ENCODE results near the gene CHSY3.

Gene CHSY3

GRCh38 chr5:130096483-130096882, 192.2 kb downstream of the CHSY3 start:
- no peak for DNase-seq (ENCODE audit: low read depth, low spot score)

- no peak for DNase-seq (ENCODE audit: low read depth, low spot score)
Measured at GRCh38 chr5:130099008-130099407, 194.7 kb downstream of the CHSY3 start.

GRCh38 chr5:130102375-130102774, 198.1 kb downstream of the CHSY3 start:
- DNase-seq (ENCODE audit: low read depth, low spot score), result no peak

- no peak for DNase-seq (ENCODE audit: low read depth, low spot score)
Measured at GRCh38 chr5:130102960-130103359, 198.7 kb downstream of the CHSY3 start.

- no peak for DNase-seq (ENCODE audit: low read depth, low spot score)
Measured at GRCh38 chr5:130104895-130105688, 200.8 kb downstream of the CHSY3 start.

- DNase-seq (ENCODE audit: low read depth, low spot score), result no peak
Measured at GRCh38 chr5:130106480-130106879, 202.2 kb downstream of the CHSY3 start.

GRCh38 chr5:130109152-130109551, 204.9 kb downstream of the CHSY3 start:
- no peak for DNase-seq (ENCODE audit: low read depth, low spot score)

- DNase-seq (ENCODE audit: low read depth, low spot score), result no peak
Measured at GRCh38 chr5:130110328-130110727, 206.1 kb downstream of the CHSY3 start.

- DNase-seq (ENCODE audit: low read depth, low spot score), result no peak
Measured at GRCh38 chr5:130111746-130112145, 207.5 kb downstream of the CHSY3 start.

- no peak for DNase-seq (ENCODE audit: low read depth, low spot score)
Measured at GRCh38 chr5:130112246-130112645, 208.0 kb downstream of the CHSY3 start.

GRCh38 chr5:130115686-130116085, 211.4 kb downstream of the CHSY3 start:
- DNase-seq (ENCODE audit: low read depth, low spot score), result no peak

GRCh38 chr5:130116462-130116861, 212.2 kb downstream of the CHSY3 start:
- DNase-seq (ENCODE audit: low read depth, low spot score), result no peak

GRCh38 chr5:130116972-130117371, 212.7 kb downstream of the CHSY3 start:
- DNase-seq (ENCODE audit: low read depth, low spot score), result no peak

GRCh38 chr5:130126746-130127145, 222.5 kb downstream of the CHSY3 start:
- DNase-seq (ENCODE audit: low read depth, low spot score), result no peak

GRCh38 chr5:130135506-130135905, 231.2 kb downstream of the CHSY3 start:
- DNase-seq (ENCODE audit: low read depth, low spot score), result no peak

- DNase-seq (ENCODE audit: low read depth, low spot score), result no peak
Measured at GRCh38 chr5:130136300-130136699, 232.0 kb downstream of the CHSY3 start.

- no peak for DNase-seq (ENCODE audit: low read depth, low spot score)
Measured at GRCh38 chr5:130137681-130138080, 233.4 kb downstream of the CHSY3 start.

- no peak for DNase-seq (ENCODE audit: low read depth, low spot score)
Measured at GRCh38 chr5:130138406-130139045, 234.3 kb downstream of the CHSY3 start.

- DNase-seq (ENCODE audit: low read depth, low spot score), result no peak
Measured at GRCh38 chr5:130141659-130142320, 237.5 kb downstream of the CHSY3 start.

GRCh38 chr5:130151239-130151638, 247.0 kb downstream of the CHSY3 start:
- no peak for DNase-seq (ENCODE audit: low read depth, low spot score)

- no peak for DNase-seq (ENCODE audit: low read depth, low spot score)
Measured at GRCh38 chr5:130155345-130156011, 251.2 kb downstream of the CHSY3 start.

- no peak for DNase-seq (ENCODE audit: low read depth, low spot score)
Measured at GRCh38 chr5:130158036-130158435, 253.8 kb downstream of the CHSY3 start.

Measured in activated naive CD8-positive, alpha-beta T cell treated with anti-CD3 and anti-CD28 coated beads, Interleukin-2, amount 50 U/mL, for 16 hours (primary cell).